NCI-H748 treated with DMSO at 0.1 percent for 48 hours (cell line): ENCODE measurements around the gene PNPO.

ENCODE experiments used
- DNase-seq: peaks from one replicate; lab custom pipeline; 2025; lab: John Stamatoyannopoulos, UW

PNPO gene

DNA sequence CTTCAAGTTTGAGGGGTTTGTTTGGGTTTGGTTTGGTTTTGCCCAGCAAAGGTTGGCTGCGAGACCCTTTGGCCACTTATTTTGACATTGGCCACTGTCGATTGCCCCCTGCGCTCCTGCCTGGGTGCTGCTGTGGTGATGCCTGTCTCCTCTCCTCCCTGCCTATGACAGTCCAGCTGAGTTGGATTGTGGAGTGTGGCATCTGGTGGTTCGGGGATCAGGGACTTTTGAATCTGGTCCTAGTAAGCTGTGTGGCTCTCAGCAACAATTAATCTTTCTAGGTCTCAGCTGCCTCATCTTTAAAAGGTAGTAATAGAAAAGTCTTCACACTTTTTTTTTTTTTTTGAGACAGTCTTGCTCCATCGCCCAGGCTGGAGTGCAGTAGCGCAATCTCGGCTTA, 56.7 kb downstream of the PNPO start:
- DNase-seq = no peak
